HT1080 (cell line): ENCODE measurements around the gene HES6. TPM values are rescaled to one million over a fixed set of nuclear protein-coding genes. Genes with fewer than 3 reads are reported as not detected.
"Not testable (repeated sequence)": the region's sequence is repeated elsewhere in the genome, so short reads cannot be mapped to it uniquely, and the experiment has no call there.

ENCODE experiments used
- DNase-seq: peaks from one replicate; pipeline ENCODE4 v3.0.0-alpha.2; 2015; ENCODE audit warnings: low read depth
- total RNA-seq: library from RNA; depleted of rRNA; stranded (reverse); fragments of >200 nt; shearing (Covaris generic); gene quantifications from 2 replicates; pipeline ENCODE4 v1.2.3, GENCODE V29; 2014

Gene HES6
- total RNA-seq, 1 experiment from 2014 or later, result 16.8 TPM

DNA sequence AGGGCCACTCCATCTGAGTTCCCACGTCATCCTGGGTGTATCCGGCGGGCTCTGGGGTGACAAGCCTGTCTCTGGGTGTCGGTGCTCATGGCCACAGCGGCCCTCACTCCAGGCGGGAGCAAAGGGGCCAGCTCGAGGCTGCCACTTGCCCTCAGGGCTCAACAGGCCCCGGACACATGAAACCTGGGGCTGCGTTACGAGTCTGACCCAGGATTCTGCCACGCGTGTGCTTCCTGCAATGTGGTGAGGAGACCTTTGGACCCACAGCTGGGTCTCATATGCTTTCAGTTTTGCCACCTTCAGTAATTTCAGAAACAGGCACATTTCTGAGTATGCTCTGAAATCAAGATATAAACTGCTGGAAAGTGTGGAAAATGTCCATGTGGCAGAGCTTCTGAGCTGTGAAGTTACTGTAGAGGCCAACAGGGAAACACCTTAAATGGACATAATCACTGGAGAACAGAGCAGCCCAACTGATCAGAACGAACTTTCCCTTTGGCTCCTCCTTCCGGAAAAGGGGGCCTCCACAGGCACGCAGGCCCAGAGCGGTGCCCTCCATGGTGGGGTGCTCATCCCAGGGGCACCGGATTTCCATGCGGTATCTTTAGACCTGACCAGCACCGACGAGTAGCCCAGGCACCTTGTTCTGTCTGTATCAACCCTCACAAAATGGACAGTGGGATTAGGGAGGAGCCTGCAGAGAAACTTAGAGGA lies 34.5 kb upstream of the HES6 start:
- no peak for DNase-seq

- not testable (repeated sequence) for DNase-seq
Observed at GRCh38 chr2:238273433-238273832, 33.6 kb upstream of the HES6 start.

- no peak for DNase-seq
Observed at GRCh38 chr2:238272156-238272555, 32.3 kb upstream of the HES6 start.

DNA sequence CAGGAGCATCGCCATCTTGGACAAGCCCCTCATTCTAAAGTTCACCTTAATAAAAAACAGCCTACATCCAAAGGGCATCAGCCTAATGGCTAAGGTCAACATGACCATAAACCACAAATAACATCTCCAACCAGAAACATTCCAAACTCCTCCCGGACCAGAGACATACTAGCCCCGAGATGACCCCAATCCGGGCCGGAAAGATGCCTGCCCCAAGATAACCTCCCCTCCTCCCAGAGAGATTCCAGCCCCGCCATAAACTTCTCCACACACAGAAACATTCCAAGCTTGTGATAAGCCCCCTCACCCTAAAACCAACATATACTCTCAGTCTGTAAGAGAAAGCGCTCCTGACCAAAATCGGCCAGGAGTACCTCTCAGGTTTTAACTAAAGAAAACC lies 31.8 kb upstream of the HES6 start:
- not testable (repeated sequence) for DNase-seq

- no peak for DNase-seq
Observed at GRCh38 chr2:238271061-238271554, 31.3 kb upstream of the HES6 start.

GRCh38 chr2:238270606-238271005 lies 30.8 kb upstream of the HES6 start:
- no peak for DNase-seq

DNA sequence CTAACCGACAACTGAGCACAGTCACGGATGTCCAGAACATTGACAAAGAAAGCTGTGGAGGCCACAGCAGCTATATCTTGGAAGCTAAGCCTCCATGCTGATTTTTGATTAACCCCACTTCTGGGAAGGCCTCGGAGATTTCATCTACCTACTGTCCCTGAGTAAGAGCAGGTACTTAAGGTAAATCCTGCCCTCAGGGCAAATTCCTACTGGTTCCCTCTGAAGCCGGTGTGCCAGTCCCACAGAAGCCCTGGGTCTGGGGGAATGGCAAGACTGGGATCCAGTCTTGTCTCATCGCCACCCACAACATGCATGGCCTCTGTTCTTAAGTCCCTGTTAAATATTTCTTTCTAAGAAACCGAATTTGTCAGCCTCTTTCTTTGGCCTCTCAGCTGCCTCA lies 29.9 kb upstream of the HES6 start:
- DNase-seq, result no peak

- no peak for DNase-seq
Observed at GRCh38 chr2:238267884-238268680, 28.2 kb upstream of the HES6 start.

DNA sequence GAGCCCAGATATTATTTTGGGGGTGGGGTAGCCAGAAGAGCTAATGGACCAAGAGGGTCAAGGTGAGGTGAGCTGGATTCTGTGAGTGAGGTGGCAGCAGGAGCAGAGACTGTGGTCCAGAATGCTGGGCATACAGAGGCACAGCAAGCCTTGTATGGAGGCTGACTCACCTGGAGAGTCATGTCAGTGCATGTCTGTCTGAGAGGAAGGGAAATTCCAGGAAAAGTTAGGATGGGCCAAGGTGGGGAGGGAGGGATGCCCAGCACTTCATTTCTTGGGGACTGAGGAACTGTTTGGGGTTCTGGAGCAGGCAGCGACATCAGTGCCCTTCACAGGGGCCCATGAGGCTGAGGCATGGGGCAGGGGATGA lies 27.5 kb upstream of the HES6 start:
- peak; percentile 38 for DNase-seq

DNA sequence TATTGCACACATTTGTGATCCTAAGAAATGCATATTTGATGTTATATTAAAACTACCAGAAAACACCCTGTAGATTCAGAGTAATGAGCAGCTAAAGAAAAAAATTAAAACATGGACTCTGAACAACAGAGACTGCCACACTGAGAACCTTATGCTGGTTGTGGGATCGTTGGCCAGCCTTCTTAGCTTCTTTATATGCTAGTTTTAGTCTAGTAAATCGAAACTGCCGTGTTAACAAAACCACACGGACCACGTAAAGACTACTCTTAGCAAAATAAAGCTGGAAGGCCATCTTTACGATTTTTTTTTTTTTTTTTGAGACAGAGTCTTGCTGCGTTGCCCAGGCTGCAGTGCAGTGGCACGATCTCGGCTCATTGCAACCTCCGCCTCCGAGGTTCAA lies 25.8 kb upstream of the HES6 start:
- DNase-seq, result no peak

GRCh38 chr2:238264072-238264460 lies 24.2 kb upstream of the HES6 start:
- no peak for DNase-seq

- DNase-seq, result peak; percentile 79
Observed at GRCh38 chr2:238263204-238264071, 23.6 kb upstream of the HES6 start.

DNA sequence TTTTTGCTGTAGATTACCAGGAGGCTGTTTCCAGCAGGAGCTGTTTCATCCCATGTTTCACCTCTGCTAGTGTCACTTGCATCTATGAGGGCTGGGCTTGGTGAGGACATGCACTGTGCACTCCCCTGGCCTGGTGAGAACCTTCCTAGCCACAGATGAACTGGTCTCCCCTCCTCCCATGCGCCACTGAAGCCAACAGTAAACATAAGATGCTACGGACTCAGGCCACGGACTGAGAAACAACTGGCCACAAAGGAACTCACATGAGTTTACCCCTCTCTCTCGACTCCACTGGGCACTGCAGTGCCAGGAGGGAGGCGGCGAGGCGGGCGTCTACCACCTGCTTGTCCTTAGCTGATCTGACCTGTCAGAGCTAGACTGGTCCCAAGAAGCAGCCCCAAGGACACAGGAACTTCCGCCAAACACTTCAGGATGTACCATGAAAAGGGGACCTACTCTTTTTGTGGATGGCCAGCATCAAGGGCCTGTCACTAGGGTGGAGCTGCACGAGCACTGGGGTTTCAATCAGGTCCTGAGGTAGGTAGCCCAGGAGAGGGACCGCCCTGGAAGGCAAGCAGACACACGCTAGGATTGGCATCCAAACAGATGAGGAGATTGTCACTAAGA lies 22.8 kb upstream of the HES6 start:
- DNase-seq, result no peak

- no peak for DNase-seq
Observed at GRCh38 chr2:238261718-238262375, 22.0 kb upstream of the HES6 start.

- DNase-seq, result no peak
Observed at GRCh38 chr2:238260883-238261282, 21.0 kb upstream of the HES6 start.

DNA sequence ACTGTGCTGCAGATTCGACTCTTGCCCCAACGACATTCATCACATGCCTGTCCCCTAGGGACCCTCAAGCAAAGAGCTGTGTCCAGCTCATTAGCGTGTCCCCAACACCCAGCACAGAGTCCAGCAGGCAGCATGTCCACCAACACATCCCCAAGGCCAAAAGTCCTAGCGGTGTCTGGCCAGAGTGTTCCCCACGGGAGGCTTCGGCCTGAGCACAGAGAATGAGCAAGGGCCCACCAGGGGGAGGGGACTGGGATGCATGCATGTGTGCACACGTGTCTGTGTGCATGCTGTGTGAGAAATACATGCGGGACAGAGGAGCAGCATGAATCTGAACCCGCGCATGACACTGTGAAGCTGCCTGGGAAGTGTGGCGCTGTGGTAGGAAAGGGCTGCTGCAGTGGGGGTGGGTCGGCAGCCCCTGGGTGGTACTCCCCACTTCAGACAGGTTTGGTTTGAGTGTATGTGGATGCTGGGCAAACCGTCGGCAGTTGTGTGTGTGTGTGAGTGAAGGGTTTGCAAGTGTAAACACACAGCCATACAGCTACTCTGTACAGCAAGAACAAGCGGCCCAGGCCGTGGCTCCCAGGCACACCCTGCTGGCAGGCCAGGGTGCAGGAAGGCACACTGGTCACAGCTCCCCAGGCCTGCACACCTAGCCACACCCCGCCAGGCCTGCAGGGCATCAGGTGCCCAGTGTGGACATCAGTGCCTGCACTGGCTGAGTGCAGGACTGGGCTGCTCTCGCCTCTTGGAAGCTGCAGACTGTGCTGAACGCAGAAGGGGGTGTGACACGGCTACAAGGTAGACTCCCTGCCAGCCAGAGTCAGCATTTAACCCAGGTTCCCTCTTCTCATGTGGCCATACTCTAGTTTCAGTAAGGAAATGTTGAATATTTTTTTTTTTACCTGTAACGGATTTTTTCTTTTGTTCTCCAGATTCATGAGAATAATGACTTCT lies 19.5 kb upstream of the HES6 start:
- DNase-seq, result no peak

- DNase-seq, result no peak
Observed at GRCh38 chr2:238257786-238258700, 18.2 kb upstream of the HES6 start.

DNA sequence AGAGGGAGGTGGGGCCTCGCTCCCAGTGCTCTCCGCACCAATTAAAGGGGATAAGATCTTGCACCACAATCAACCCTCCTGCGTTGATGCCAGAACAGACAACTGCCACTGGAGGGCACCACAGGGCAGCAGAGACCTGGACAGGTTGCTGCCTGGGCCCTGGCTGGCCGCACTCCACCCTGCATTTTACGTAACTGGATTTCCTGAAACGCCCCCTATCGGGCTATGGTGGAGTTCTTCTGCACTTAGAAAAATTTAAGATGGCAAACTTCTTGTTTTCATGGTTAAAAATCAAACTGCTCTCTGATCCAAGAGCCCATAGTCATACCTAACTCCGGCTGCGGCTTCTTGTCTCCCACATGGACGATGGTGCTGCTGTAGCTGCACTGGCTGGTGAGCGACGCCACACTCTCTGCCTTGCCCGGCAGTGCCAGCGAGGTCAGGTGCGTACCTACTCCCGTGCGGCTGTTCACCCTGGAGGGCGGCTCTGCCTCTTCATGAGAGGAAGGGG lies 16.8 kb upstream of the HES6 start:
- DNase-seq, result peak; percentile 81
